Upper lobe of left lung (tissue), 6 donors: ENCODE measurements around the gene GFRA1. TPM values are rescaled to one million over a fixed set of nuclear protein-coding genes. Genes with fewer than 3 reads are reported as not detected.

Experiments used
- ATAC-seq, 2 donors: fragments of 200-7000 bp; cut with Tn5 transposase; one replicate each; pipeline ENCODE4 v1.9.1; 2022; ENCODE audit warnings: mild to moderate bottlenecking in 2 of 2, moderate library complexity in 2 of 2; ENCODE audit not compliant: low FRiP score in 2 of 2
- DNase-seq, 2 donors: peaks; one replicate each; pipeline ENCODE4 v3.0.0-alpha.2; 2019 to 2020
- H3K27ac ChIP-seq, 4 donors: fragments of 200-600 bp; sonication (generic); one replicate each; pipeline ENCODE4 v1.5.1; 2016 to 2019
- H3K27me3 ChIP-seq, 4 donors: fragments of 200-600 bp; sonication (generic); one replicate each; pipeline ENCODE4 v1.5.1; 2017 to 2019
- H3K36me3 ChIP-seq, 4 donors: fragments of 200-600 bp; sonication (generic); one replicate each; pipeline ENCODE4 v1.5.1; 2016 to 2019
- H3K4me1 ChIP-seq, 4 donors: fragments of 200-600 bp; sonication (generic); one replicate each; pipeline ENCODE4 v1.5.1; 2018 to 2019
- H3K4me3 ChIP-seq, 4 donors: fragments of 200-600 bp; sonication (generic); one replicate each; pipeline ENCODE4 v1.5.1; 2017 to 2019; ENCODE audit warnings: mild to moderate bottlenecking in 2 of 4, moderate library complexity in 1 of 4
- H3K9me3 ChIP-seq, 4 donors: fragments of 200-600 bp; sonication (generic); one replicate each; pipeline ENCODE4 v1.5.1; 2018 to 2019
- EP300 ChIP-seq, 4 donors: sonication (generic); formaldehyde crosslinking; IDR thresholded peaks; one replicate each; pipeline ENCODE4 v1.5.1; 2017; ENCODE audit warnings: antibody characterized with exemption in 4 of 4, control low read depth in 2 of 4
- POLR2A ChIP-seq, 4 donors: fragments of 450-650 bp; IDR thresholded peaks; one replicate each; pipeline ENCODE4 v1.5.1; 2016 to 2017; ENCODE audit warnings: antibody characterized with exemption in 4 of 4, mild to moderate bottlenecking in 2 of 4
- POLR2AphosphoS5 ChIP-seq, 2 donors: sonication (generic); formaldehyde crosslinking; IDR thresholded peaks; one replicate each; pipeline ENCODE4 v1.5.1; 2017; ENCODE audit warnings: antibody characterized with exemption in 2 of 2
- WGBS, 2 donors: methylation state at CpG; one replicate each; pipeline ENCODE4 v1.1.5; 2017 to 2018; 5-methylcytosine and 5-hydroxymethylcytosine counted together
- total RNA-seq, 6 donors: library from RNA; depleted of rRNA in 4 of 6; stranded (reverse); fragments of >200 nt in 4 of 6; gene quantifications; one replicate each; pipeline versions ENCODE4 v1.1.0 to v1.2.1, GENCODE V29; 2016 to 2021
- TF ChIP-seq, protein P1 (sequence below), 6 experiments: fragments of 450-650 bp in 4 of 6; fragments of 200-600 bp in 2 of 6; sonication (generic) in 2 of 6; IDR thresholded peaks; one replicate each; pipeline ENCODE4 v1.5.1; 2016 to 2019; ENCODE audit warnings: antibody characterized with exemption in 6 of 6
- donor health status: DM: no; HTN: no; CAD: no; lungs with moderate emphysema.
- donor health status: DM: no; HTN: yes; CAD: no; lungs with severe emphysema.

Gene GFRA1
- total RNA-seq, 6 donors from 2014 or later, result under 0.01 to 9.2 (median 2.3) TPM

- no peak for ATAC-seq
- WGBS, 2 donors, result 87 to 94% methylated on average over 13 of the region's 13 CpGs
- Histone ChIP-seq H3K4me3 (no peak overlapping the region), H3K9me3 (no peaks in the 10 kb centered on the region), H3K4me1 (no peaks in the 10 kb centered on the region), H3K27me3 (no peaks in the 10 kb centered on the region), H3K27ac (no peak overlapping the region), H3K36me3 (no peaks in the 10 kb centered on the region)
- no peak for DNase-seq
- TF ChIP-seq POLR2AphosphoS5 (IDR thresholded peaks at IDR 0.05) (no peak), POLR2A (IDR thresholded peaks at IDR 0.05) (no peak), EP300 (IDR thresholded peaks at IDR 0.05) (no peak)
- TF ChIP-seq, protein P1, sequence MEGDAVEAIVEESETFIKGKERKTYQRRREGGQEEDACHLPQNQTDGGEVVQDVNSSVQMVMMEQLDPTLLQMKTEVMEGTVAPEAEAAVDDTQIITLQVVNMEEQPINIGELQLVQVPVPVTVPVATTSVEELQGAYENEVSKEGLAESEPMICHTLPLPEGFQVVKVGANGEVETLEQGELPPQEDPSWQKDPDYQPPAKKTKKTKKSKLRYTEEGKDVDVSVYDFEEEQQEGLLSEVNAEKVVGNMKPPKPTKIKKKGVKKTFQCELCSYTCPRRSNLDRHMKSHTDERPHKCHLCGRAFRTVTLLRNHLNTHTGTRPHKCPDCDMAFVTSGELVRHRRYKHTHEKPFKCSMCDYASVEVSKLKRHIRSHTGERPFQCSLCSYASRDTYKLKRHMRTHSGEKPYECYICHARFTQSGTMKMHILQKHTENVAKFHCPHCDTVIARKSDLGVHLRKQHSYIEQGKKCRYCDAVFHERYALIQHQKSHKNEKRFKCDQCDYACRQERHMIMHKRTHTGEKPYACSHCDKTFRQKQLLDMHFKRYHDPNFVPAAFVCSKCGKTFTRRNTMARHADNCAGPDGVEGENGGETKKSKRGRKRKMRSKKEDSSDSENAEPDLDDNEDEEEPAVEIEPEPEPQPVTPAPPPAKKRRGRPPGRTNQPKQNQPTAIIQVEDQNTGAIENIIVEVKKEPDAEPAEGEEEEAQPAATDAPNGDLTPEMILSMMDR (IDR thresholded peaks at IDR 0.05), result no peak
Measured at GRCh38 chr10:116240157-116240950, 32.7 kb downstream of the GFRA1 start.

GRCh38 chr10:116239229-116239628 is 33.8 kb downstream of the GFRA1 start:
- Histone ChIP-seq H3K27ac (no peak overlapping the region), H3K4me1 (no peaks in the 10 kb centered on the region), H3K9me3 (no peaks in the 10 kb centered on the region), H3K36me3 (no peaks in the 10 kb centered on the region), H3K4me3 (no peak overlapping the region), H3K27me3 (no peaks in the 10 kb centered on the region)
- 78 to 81% methylated on average over 4 of the region's 4 CpGs for whole genome bisulfite sequencing, 2 donors
- no peak for ATAC-seq
- TF ChIP-seq, protein P1 (IDR thresholded peaks at IDR 0.05), result no peak
- TF ChIP-seq EP300 (IDR thresholded peaks at IDR 0.05) (no peak), POLR2A (IDR thresholded peaks at IDR 0.05) (no peak), POLR2AphosphoS5 (IDR thresholded peaks at IDR 0.05) (no peak)
- no peak for DNase-seq

DNA sequence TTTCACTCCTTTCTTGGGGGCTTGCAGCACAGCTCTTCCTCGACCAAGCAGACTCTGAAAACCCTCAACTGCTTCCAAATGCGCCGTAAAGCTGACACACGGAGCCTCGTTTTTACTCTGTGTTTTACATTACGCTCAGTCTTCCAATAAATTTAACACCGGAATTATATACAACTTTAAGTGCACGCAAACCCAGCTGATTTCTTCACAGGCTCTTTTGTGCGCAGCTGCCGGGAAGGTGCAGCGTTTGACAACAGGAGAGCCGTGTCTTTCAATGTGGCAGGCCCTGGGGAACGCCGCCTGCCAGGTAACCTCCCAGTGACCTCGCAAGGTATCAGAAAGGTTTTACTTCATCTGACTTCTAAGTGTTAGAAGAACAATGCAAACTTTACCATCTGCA is 35.0 kb downstream of the GFRA1 start:
- peak in 1 of 2 donors; percentile 22 for DNase-seq
- H3K36me3 ChIP-seq, result no peaks in the 10 kb centered on the region
- no peak for ATAC-seq
- no peak overlapping the region for H3K4me3 ChIP-seq
- WGBS, 2 donors, result 64 to 69% methylated on average over 15 of the region's 15 CpGs
- no peaks in the 10 kb centered on the region for H3K9me3 ChIP-seq
- no peak overlapping the region for H3K27ac ChIP-seq
- no peaks in the 10 kb centered on the region for H3K4me1 ChIP-seq
- H3K27me3 ChIP-seq, result no peaks in the 10 kb centered on the region
- TF ChIP-seq POLR2AphosphoS5 (IDR thresholded peaks at IDR 0.05), result no peak

- WGBS, 2 donors, result 40 to 43% methylated on average over 3 of the region's 3 CpGs
- no peak for DNase-seq
- Histone ChIP-seq H3K9me3 (no peaks in the 10 kb centered on the region), H3K27ac (no peak overlapping the region), H3K36me3 (no peaks in the 10 kb centered on the region), H3K27me3 (no peaks in the 10 kb centered on the region), H3K4me1 (no peaks in the 10 kb centered on the region), H3K4me3 (no peak overlapping the region)
- TF ChIP-seq, protein P1 (IDR thresholded peaks at IDR 0.05), result no peak
- TF ChIP-seq POLR2AphosphoS5 (IDR thresholded peaks at IDR 0.05) (no peak), POLR2A (IDR thresholded peaks at IDR 0.05) (no peak), EP300 (IDR thresholded peaks at IDR 0.05) (no peak)
- no peak for ATAC-seq
Measured at GRCh38 chr10:116237260-116237659, 35.7 kb downstream of the GFRA1 start.

DNA sequence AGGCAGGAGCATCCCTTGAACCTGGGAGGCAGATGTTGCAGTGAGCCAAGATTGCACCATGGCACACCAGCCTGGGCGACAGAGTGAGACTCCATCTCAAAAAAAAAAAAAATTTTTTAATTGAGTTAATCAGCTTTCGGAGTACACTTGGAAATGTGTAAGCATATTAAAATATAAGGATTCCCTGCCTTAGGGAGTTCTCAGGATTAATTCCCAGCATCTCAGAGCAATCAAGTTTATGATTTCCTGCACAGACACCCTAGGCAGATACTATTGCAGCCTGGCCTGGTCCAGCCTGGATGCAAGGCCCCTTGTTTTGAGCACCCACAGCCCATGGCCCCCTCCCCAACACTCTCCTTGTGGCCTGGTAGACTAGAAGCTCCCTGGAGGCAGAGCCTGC is 39.8 kb downstream of the GFRA1 start:
- Histone ChIP-seq H3K36me3 (no peaks in the 10 kb centered on the region), H3K4me1 (no peaks in the 10 kb centered on the region), H3K27ac (no peak overlapping the region), H3K27me3 (no peaks in the 10 kb centered on the region), H3K9me3 (no peaks in the 10 kb centered on the region), H3K4me3 (no peak overlapping the region)
- TF ChIP-seq POLR2AphosphoS5 (IDR thresholded peaks at IDR 0.05), result no peak
- TF ChIP-seq, protein P1 (IDR thresholded peaks at IDR 0.05), result no peak
- no peak for TF ChIP-seq EP300 (IDR thresholded peaks at IDR 0.05)
- no peak for TF ChIP-seq POLR2A (IDR thresholded peaks at IDR 0.05)
- ATAC-seq (no peak), DNase-seq (no peak)
- 93 to 98% methylated on average over 2 of the region's 2 CpGs for WGBS, 2 donors
